Hematopoietic multipotent progenitor cell (in vitro differentiated cells): ENCODE results near the gene ENTPD6. TPM values are rescaled to one million over a fixed set of nuclear protein-coding genes. Genes with fewer than 3 reads are reported as not detected.
"Not testable (repeated sequence)": the region's sequence is repeated elsewhere in the genome, so short reads cannot be mapped to it uniquely, and the experiment has no call there.

Experiments
- DNase-seq, 3 donors: peaks; one replicate each; pipeline ENCODE4 v3.0.0-alpha.2; 2011 to 2015; ENCODE audit warnings: low read depth in 2 of 3, low spot score in 2 of 3
- total RNA-seq: library from RNA; depleted of rRNA; stranded (reverse); fragments of >200 nt; gene quantifications from one replicate; pipeline ENCODE4 v1.2.3, GENCODE V29; 2012

Gene ENTPD6
- total RNA-seq, 1 donor, result 43.6 TPM

GRCh38 chr20:25239387-25240370 is 44.2 kb downstream of the ENTPD6 start:
- DNase-seq, result no peak

- DNase-seq, result not testable (repeated sequence)
These were observed 45.5 kb downstream of the ENTPD6 start for GRCh38 chr20:25240851-25241658.

GRCh38 chr20:25241659-25241955 is 46.1 kb downstream of the ENTPD6 start:
- not testable (repeated sequence) for DNase-seq

- no peak for DNase-seq
These were observed 46.7 kb downstream of the ENTPD6 start for GRCh38 chr20:25242231-25242630.

- no peak for DNase-seq
These were observed 48.0 kb downstream of the ENTPD6 start for GRCh38 chr20:25243416-25243979.

- DNase-seq, result no peak
These were observed 49.5 kb downstream of the ENTPD6 start for GRCh38 chr20:25244976-25245375.

- DNase-seq, result no peak
These were observed 49.9 kb downstream of the ENTPD6 start for GRCh38 chr20:25245461-25245860.

- no peak for DNase-seq
These were observed 50.9 kb downstream of the ENTPD6 start for GRCh38 chr20:25246182-25246999.

- peak in 2 of 3 donors; percentile 22 to 26 for DNase-seq
These were observed 51.5 kb downstream of the ENTPD6 start for GRCh38 chr20:25247000-25247517.

- DNase-seq, result peak in 1 of 3 donors; percentile 35
These were observed 52.0 kb downstream of the ENTPD6 start for GRCh38 chr20:25247518-25247955.

- DNase-seq, result peak; percentile 52 to 77 (median 76)
These were observed 52.7 kb downstream of the ENTPD6 start, which contains the start of gene PYGB for GRCh38 chr20:25247956-25248785. Gene PYGB (plus strand): TSS chr20:25248085. CDS start chr20:25248179, 94 bp downstream.

- peak in 1 of 3 donors; percentile 7 for DNase-seq
These were observed 53.3 kb downstream of the ENTPD6 start for GRCh38 chr20:25248786-25249172.

- no peak for DNase-seq
These were observed 53.9 kb downstream of the ENTPD6 start for GRCh38 chr20:25249198-25249931.

- DNase-seq, result no peak
These were observed 55.0 kb downstream of the ENTPD6 start for GRCh38 chr20:25250508-25250907.

- DNase-seq, result no peak
These were observed 55.5 kb downstream of the ENTPD6 start for GRCh38 chr20:25251019-25251418.

GRCh38 chr20:25251558-25251957 is 56.0 kb downstream of the ENTPD6 start:
- DNase-seq, result no peak

- DNase-seq, result no peak
These were observed 56.7 kb downstream of the ENTPD6 start for GRCh38 chr20:25252230-25252651.

GRCh38 chr20:25252686-25253421 is 57.3 kb downstream of the ENTPD6 start:
- no peak for DNase-seq
